MM.1S (cell line): ENCODE results near the gene NUDT8.

Experiments
- DNase-seq: peaks from one replicate; pipeline ENCODE4 v3.0.0-alpha.2; 2015
- H2AFZ ChIP-seq: fragments of 300-600 bp; sonication (generic); 2 replicates; pipeline ENCODE4 v1.6.0; 2016; ENCODE audit warnings: antibody characterized with exemption, low read length
- H3F3A ChIP-seq: fragments of 300-600 bp; sonication (generic); 2 replicates; pipeline ENCODE4 v1.6.1; 2016; ENCODE audit warnings: mild to moderate bottlenecking, antibody characterized with exemption, low read length, moderate library complexity, mixed read lengths; ENCODE audit not compliant: insufficient read depth
- H3K27ac ChIP-seq: fragments of 300-600 bp; sonication (generic); 2 replicates; pipeline ENCODE4 v1.5.1; 2016; ENCODE audit warnings: mild to moderate bottlenecking, low read length
- H3K27me3 ChIP-seq: fragments of 300-600 bp; sonication (generic); replicated peaks from 2 replicates; pipeline ENCODE4 v1.6.0; 2016; ENCODE audit warnings: low read length; ENCODE audit not compliant: insufficient read depth
- H3K36me3 ChIP-seq: fragments of 300-600 bp; sonication (generic); replicated peaks from 2 replicates; pipeline ENCODE4 v1.6.1; 2016; ENCODE audit warnings: mild to moderate bottlenecking, low read length, mixed read lengths; ENCODE audit not compliant: insufficient read depth
- H3K4me1 ChIP-seq: fragments of 300-600 bp; sonication (generic); 2 replicates; pipeline ENCODE4 v1.6.1; 2016; ENCODE audit warnings: low read length, mixed read lengths
- H3K4me2 ChIP-seq: fragments of 300-600 bp; sonication (generic); 2 replicates; pipeline ENCODE4 v1.6.0; 2016; ENCODE audit warnings: low read depth, low read length
- H3K4me3 ChIP-seq: fragments of 300-600 bp; sonication (generic); 2 replicates; pipeline ENCODE4 v1.5.1; 2016; ENCODE audit warnings: low read length, mixed read lengths
- H3K79me2 ChIP-seq: fragments of 300-600 bp; sonication (generic); 2 replicates; pipeline ENCODE4 v1.6.1; 2016; ENCODE audit warnings: mixed run types, low read length, mixed read lengths
- H3K9ac ChIP-seq: fragments of 300-600 bp; sonication (generic); 2 replicates; pipeline ENCODE4 v1.6.1; 2016; ENCODE audit warnings: low read length, mixed read lengths
- H3K9me2 ChIP-seq: fragments of 300-600 bp; sonication (generic); replicated peaks from 2 replicates; pipeline ENCODE4 v1.6.1; 2016; ENCODE audit warnings: mild to moderate bottlenecking, low read length, mixed read lengths; ENCODE audit not compliant: insufficient read depth
- H3K9me3 ChIP-seq: fragments of 300-600 bp; sonication (generic); replicated peaks from 2 replicates; pipeline ENCODE4 v1.6.1; 2016; ENCODE audit warnings: mild to moderate bottlenecking, low read length, mixed read lengths; ENCODE audit not compliant: insufficient read depth
- H4K20me1 ChIP-seq: fragments of 300-600 bp; sonication (generic); 2 replicates; pipeline ENCODE4 v1.6.1; 2016; ENCODE audit warnings: mild to moderate bottlenecking, low read length, moderate library complexity, mixed read lengths; ENCODE audit not compliant: insufficient read depth
- CTCF ChIP-seq: fragments of 300-600 bp; sonication (generic); IDR thresholded peaks from 2 replicates; pipeline ENCODE4 v1.5.1; 2016; ENCODE audit warnings: antibody characterized with exemption, low read length, mixed read lengths
- EZH2 ChIP-seq: fragments of 300-600 bp; sonication (generic); optimal IDR thresholded peaks from 2 replicates; pipeline ENCODE3; 2017; ENCODE audit warnings: low read depth, mild to moderate bottlenecking, antibody characterized with exemption, low read length, mixed read lengths
- EZH2phosphoT487 ChIP-seq: fragments of 300-600 bp; sonication (generic); IDR thresholded peaks from 2 replicates; pipeline ENCODE4 v1.6.1; 2018; ENCODE audit warnings: antibody characterized with exemption, low read length

The NUDT8 gene

GRCh38 chr11:67673902-67674301, 44.2 kb upstream of the NUDT8 start:
- Histone ChIP-seq H3K9me3 (no peaks in the 10 kb centered on the region), H3F3A (no peaks in the 10 kb centered on the region), H3K4me2 (no peak overlapping the region), H3K27ac (no peak overlapping the region), H3K36me3 (no peaks in the 10 kb centered on the region), H3K4me1 (no peaks in the 10 kb centered on the region), H2AFZ (no peak overlapping the region), H3K79me2 (no peaks in the 10 kb centered on the region), H3K4me3 (no peak overlapping the region), H3K9me2 (no peaks in the 10 kb centered on the region), H3K27me3 (no peaks in the 10 kb centered on the region), H4K20me1 (no peaks in the 10 kb centered on the region), H3K9ac (no peak overlapping the region)
- TF ChIP-seq EZH2, result no peak
- no peak for TF ChIP-seq EZH2phosphoT487
- TF ChIP-seq CTCF, result no peak
- no peak for DNase-seq

- no peak for DNase-seq
- no peaks in the 10 kb centered on the region for H3K27me3 ChIP-seq
- H3K27ac ChIP-seq, result no peak overlapping the region
Measured at GRCh38 chr11:67673358-67673757, 43.6 kb upstream of the NUDT8 start.

DNA sequence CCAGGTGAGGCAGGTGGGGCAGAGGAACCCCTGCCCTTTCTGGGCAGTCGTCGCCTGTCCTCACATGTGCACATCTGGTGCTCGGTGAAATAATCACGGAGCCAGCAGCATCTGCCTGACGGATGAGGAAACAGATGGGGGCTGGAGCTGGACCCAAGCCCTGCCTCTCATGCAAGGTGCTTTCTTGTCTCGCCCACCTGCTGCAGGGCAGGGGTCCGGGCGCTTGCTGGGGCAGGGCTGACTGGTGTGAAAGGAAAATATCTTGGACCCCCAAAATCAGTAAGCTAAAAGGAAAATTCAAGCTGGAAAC, 41.4 kb upstream of the NUDT8 start:
- Histone ChIP-seq H3K79me2 (no peaks in the 10 kb centered on the region), H3K9me3 (no peaks in the 10 kb centered on the region), H3K27ac (no peak overlapping the region), H3K9ac (no peak overlapping the region), H3F3A (no peaks in the 10 kb centered on the region), H3K4me1 (no peaks in the 10 kb centered on the region), H3K36me3 (no peaks in the 10 kb centered on the region), H3K27me3 (no peaks in the 10 kb centered on the region), H2AFZ (no peak overlapping the region), H4K20me1 (no peaks in the 10 kb centered on the region), H3K9me2 (no peaks in the 10 kb centered on the region), H3K4me2 (no peak overlapping the region), H3K4me3 (no peak overlapping the region)
- DNase-seq, result no peak
- no peak for TF ChIP-seq EZH2
- TF ChIP-seq CTCF, result no peak
- no peak for TF ChIP-seq EZH2phosphoT487

More at GRCh38 chr11:67673358-67673757, 43.6 kb upstream of the NUDT8 start:
- no peak overlapping the region for H3K4me2 ChIP-seq
- H3K9me3 ChIP-seq, result no peaks in the 10 kb centered on the region
- H4K20me1 ChIP-seq, result no peaks in the 10 kb centered on the region
- no peaks in the 10 kb centered on the region for H3K79me2 ChIP-seq
- no peaks in the 10 kb centered on the region for H3F3A ChIP-seq
- H3K9ac ChIP-seq, result no peak overlapping the region
- H3K9me2 ChIP-seq, result no peaks in the 10 kb centered on the region
- H2AFZ ChIP-seq, result no peak overlapping the region
- TF ChIP-seq EZH2 (no peak), EZH2phosphoT487 (no peak), CTCF (no peak)
- H3K4me3 ChIP-seq, result no peak overlapping the region
- no peaks in the 10 kb centered on the region for H3K4me1 ChIP-seq
- H3K36me3 ChIP-seq, result no peaks in the 10 kb centered on the region
